Sigmoid colon (tissue), 7 donors: ENCODE data around the gene IL20RB. TPM values are rescaled to one million over a fixed set of nuclear protein-coding genes. Genes with fewer than 3 reads are reported as not detected.

Experiments used
- DNase-seq: peaks from one replicate; pipeline ENCODE4 v3.0.0-alpha.2; 2019
- H3K27ac ChIP-seq, 4 donors: fragments of 200-600 bp; sonication (generic); one replicate each; pipeline ENCODE4 v1.5.1; 2016 to 2019; ENCODE audit warnings: mild to moderate bottlenecking in 1 of 4
- H3K27me3 ChIP-seq, 3 donors: fragments of 200-600 bp; sonication (generic); one replicate each; pipeline ENCODE4 v1.5.1; 2019; ENCODE audit warnings: mild to moderate bottlenecking in 1 of 3
- H3K36me3 ChIP-seq, 4 donors: fragments of 200-600 bp; sonication (generic); one replicate each; pipeline ENCODE4 v1.5.1; 2016 to 2019
- H3K4me1 ChIP-seq, 4 donors: fragments of 200-600 bp; sonication (generic); one replicate each; pipeline ENCODE4 v1.5.1; 2017 to 2019
- H3K4me3 ChIP-seq, 4 donors: fragments of 200-600 bp; sonication (generic); one replicate each; pipeline ENCODE4 v1.5.1; 2017 to 2019; ENCODE audit warnings: mild to moderate bottlenecking in 2 of 4, moderate library complexity in 1 of 4
- H3K9me3 ChIP-seq, 4 donors: fragments of 200-600 bp in 3 of 4; sonication (generic) in 3 of 4; one replicate each; pipeline versions ENCODE4 v1.5.1 to v1.6.1; 2013 to 2019
- CTCF ChIP-seq, 4 experiments: fragments of 450-650 bp in 3 of 4; fragments of 200-600 bp in 1 of 4; IDR thresholded peaks; one replicate each; pipeline ENCODE4 v1.5.1; 2016 to 2019; ENCODE audit warnings: antibody characterized with exemption in 4 of 4, mild to moderate bottlenecking in 3 of 4, moderate library complexity in 2 of 4
- EP300 ChIP-seq, 4 donors: sonication (generic); formaldehyde crosslinking; IDR thresholded peaks; one replicate each; pipeline ENCODE4 v1.6.1; 2017; ENCODE audit warnings: antibody characterized with exemption in 4 of 4
- POLR2A ChIP-seq, 2 donors: fragments of 450-650 bp; IDR thresholded peaks; one replicate each; pipeline ENCODE4 v1.6.1; 2016; ENCODE audit warnings: antibody characterized with exemption in 2 of 2, mild to moderate bottlenecking in 2 of 2, moderate library complexity in 2 of 2
- POLR2AphosphoS5 ChIP-seq, 4 donors: sonication (generic); formaldehyde crosslinking; IDR thresholded peaks; one replicate each; pipeline ENCODE4 v1.6.1; 2017; ENCODE audit warnings: antibody characterized with exemption in 4 of 4
- WGBS, 2 donors: extraction: QIAGEN DNeasy Blood & Tissue Kit; methylation state at CpG; one replicate each; pipeline ENCODE4 v1.1.7; 2013; 5-methylcytosine and 5-hydroxymethylcytosine counted together
- intact Hi-C: fragments of 100-400 bp; cut with DNase I; formaldehyde crosslinking; loops from one replicate; pipeline ENCODE4 v1.15.1; 2023
- polyA plus RNA-seq, 3 donors: library from polyadenylated mRNA; stranded (reverse); fragments of 200-250 nt; gene quantifications; one replicate each; pipeline ENCODE4 v1.2.3, GENCODE V29; 2013
- total RNA-seq, 4 donors: library from RNA; depleted of rRNA; stranded (reverse); fragments of >200 nt; gene quantifications; one replicate each; pipeline ENCODE4 v1.1.0, GENCODE V29; 2016
- donor health status: healthy with polysubstance abuse.
- donor health status: Bipolar disorder and iron deficiency.
- donor health status: healthy.

Gene IL20RB
- total and polyA plus RNA-seq, 7 donors, result 0.28 to 1.8 (median 1.2) TPM; not detected in 2

GRCh38 chr3:136939489-136939888 is 18.3 kb upstream of the IL20RB start:
- TF ChIP-seq POLR2AphosphoS5 (IDR thresholded peaks at IDR 0.05) (no peak), CTCF (IDR thresholded peaks at IDR 0.05) (no peak), POLR2A (IDR thresholded peaks at IDR 0.05) (no peak), EP300 (IDR thresholded peaks at IDR 0.05) (no peak)

GRCh38 chr3:136942803-136943202 is 15.0 kb upstream of the IL20RB start:
- H3K36me3 ChIP-seq, result peaks cover 0 to 9% (median 0%) of the 10 kb centered on the region in 4 donors
- H3K27ac ChIP-seq, result no peak overlapping the region
- DNase-seq, result no peak
- peaks cover 0 to 30% (median 16%) of the 10 kb centered on the region in 4 donors for H3K4me1 ChIP-seq
- H3K27me3 ChIP-seq, result no peaks in the 10 kb centered on the region
- intact Hi-C loops, result no loop called here
- H3K9me3 ChIP-seq, result no peaks in the 10 kb centered on the region
- no peak for TF ChIP-seq CTCF (IDR thresholded peaks at IDR 0.05)
- TF ChIP-seq POLR2A (IDR thresholded peaks at IDR 0.05), result no peak
- TF ChIP-seq POLR2AphosphoS5 (IDR thresholded peaks at IDR 0.05), result no peak
- TF ChIP-seq EP300 (IDR thresholded peaks at IDR 0.05), result no peak
- no peak overlapping the region for H3K4me3 ChIP-seq
- 62 to 87% methylated on average over 1 of the region's 1 CpG for WGBS, 2 donors

More at GRCh38 chr3:136939489-136939888, 18.3 kb upstream of the IL20RB start:
- intact Hi-C loops, result no loop called here
- Histone ChIP-seq H3K9me3 (no peaks in the 10 kb centered on the region), H3K4me1 (peaks cover 0 to 35% (median 23%) of the 10 kb centered on the region in 4 donors), H3K36me3 (no peaks in the 10 kb centered on the region), H3K4me3 (no peak overlapping the region), H3K27ac (no peak overlapping the region), H3K27me3 (no peaks in the 10 kb centered on the region)
- 66 to 84% methylated on average over 1 of the region's 1 CpG for WGBS, 2 donors
- DNase-seq, result no peak

GRCh38 chr3:136943436-136943835 is 14.3 kb upstream of the IL20RB start:
- DNase-seq, result no peak
- Histone ChIP-seq H3K27me3 (no peaks in the 10 kb centered on the region), H3K4me3 (no peak overlapping the region), H3K9me3 (no peaks in the 10 kb centered on the region), H3K27ac (peak overlapping the region in 1 of 4 donors; percentile 3), H3K36me3 (peaks cover 0 to 9% (median 0%) of the 10 kb centered on the region in 4 donors), H3K4me1 (peaks cover 0 to 25% (median 14%) of the 10 kb centered on the region in 4 donors)
- intact Hi-C loops, result no loop called here
- 73 to 88% methylated on average over 3 of the region's 3 CpGs for WGBS, 2 donors
- TF ChIP-seq POLR2AphosphoS5 (IDR thresholded peaks at IDR 0.05), result no peak
- no peak for TF ChIP-seq CTCF (IDR thresholded peaks at IDR 0.05)
- no peak for TF ChIP-seq POLR2A (IDR thresholded peaks at IDR 0.05)
- TF ChIP-seq EP300 (IDR thresholded peaks at IDR 0.05), result no peak

GRCh38 chr3:136946978-136947377 is 10.8 kb upstream of the IL20RB start:
- Histone ChIP-seq H3K27me3 (no peaks in the 10 kb centered on the region), H3K4me3 (no peak overlapping the region), H3K4me1 (peaks cover 0 to 30% (median 15%) of the 10 kb centered on the region in 4 donors), H3K9me3 (no peaks in the 10 kb centered on the region), H3K36me3 (peaks cover 0 to 9% (median 0%) of the 10 kb centered on the region in 4 donors), H3K27ac (no peak overlapping the region)
- TF ChIP-seq EP300 (IDR thresholded peaks at IDR 0.05) (no peak), POLR2A (IDR thresholded peaks at IDR 0.05) (no peak)
- WGBS, 2 donors, result 83 to 89% methylated on average over 1 of the region's 1 CpG
- intact Hi-C loops, result no loop called here
- DNase-seq, result no peak

GRCh38 chr3:136947477-136947876 is 10.3 kb upstream of the IL20RB start:
- Histone ChIP-seq H3K4me1 (peaks cover 0 to 27% (median 14%) of the 10 kb centered on the region in 4 donors), H3K9me3 (no peaks in the 10 kb centered on the region), H3K27me3 (no peaks in the 10 kb centered on the region), H3K27ac (no peak overlapping the region), H3K4me3 (no peak overlapping the region), H3K36me3 (peaks cover 0 to 9% (median 0%) of the 10 kb centered on the region in 4 donors)
- WGBS, 2 donors, result 47 to 49% methylated on average over 2 of the region's 2 CpGs
- DNase-seq, result no peak
- TF ChIP-seq CTCF (IDR thresholded peaks at IDR 0.05), result no peak
- no peak for TF ChIP-seq EP300 (IDR thresholded peaks at IDR 0.05)
- TF ChIP-seq POLR2A (IDR thresholded peaks at IDR 0.05), result no peak
- TF ChIP-seq POLR2AphosphoS5 (IDR thresholded peaks at IDR 0.05), result no peak
- intact Hi-C loops, result no loop called here
